ENCODE results near the gene KDM7A.
A peak's percentile ranks its signal among the peaks of the same experiment; 100 is the strongest.

The KDM7A gene

GRCh38 chr7:140082770-140083169, 94.0 kb downstream of the KDM7A start:
- DNase-seq (ENCODE audit: low spot score): no peak

DNA sequence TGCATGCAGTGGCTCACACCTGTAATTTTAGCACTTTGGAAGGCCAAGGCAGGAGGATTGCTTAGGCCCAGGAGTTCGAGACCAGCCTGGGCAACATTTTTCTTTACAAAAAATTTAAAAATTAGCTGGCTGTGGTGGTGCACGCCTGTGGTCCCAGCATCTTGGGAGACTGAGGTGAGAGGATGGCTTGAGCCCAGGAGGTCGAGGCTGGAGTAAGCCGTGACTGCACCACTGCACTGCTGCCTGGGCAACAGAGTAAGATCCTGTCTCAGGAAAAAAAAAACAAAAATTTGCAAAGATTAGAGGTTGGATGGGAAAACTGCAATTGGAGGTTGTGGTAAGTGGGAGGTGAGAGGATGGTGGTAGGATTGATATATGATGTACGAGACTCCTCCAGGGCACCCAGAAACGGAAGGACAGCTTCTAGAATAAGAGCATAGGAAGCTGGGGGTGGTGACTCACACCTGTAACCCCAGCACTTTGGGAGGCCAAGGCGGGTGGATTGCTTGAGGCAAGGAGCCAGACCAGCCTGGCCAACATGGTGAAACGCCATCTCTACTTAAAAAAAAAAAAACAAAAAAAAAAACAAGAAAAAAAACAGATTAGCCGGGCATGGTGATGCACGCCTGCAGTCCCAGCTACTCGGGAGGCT, 94.9 kb downstream of the KDM7A start:
- no peak for DNase-seq (ENCODE audit: low spot score)

DNA sequence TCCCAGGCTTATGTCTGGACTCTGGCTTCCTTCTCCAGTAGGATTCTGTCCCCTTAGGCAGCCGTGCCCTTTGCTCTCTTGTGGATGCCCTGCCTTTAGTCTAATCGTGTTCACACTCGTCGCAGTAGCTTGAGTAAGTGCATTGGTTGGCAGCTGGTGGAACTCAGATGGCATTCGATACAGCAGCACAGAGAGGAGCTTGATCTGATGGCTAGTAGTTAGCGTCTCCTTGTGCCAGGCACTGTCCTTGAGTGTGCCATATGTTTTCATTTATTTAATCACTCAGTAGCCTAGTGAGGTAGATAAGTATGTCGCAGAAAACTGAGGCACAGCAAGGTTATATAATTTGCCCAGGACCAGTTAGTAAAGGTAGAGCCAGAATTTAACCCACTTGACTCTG, 95.9 kb downstream of the KDM7A start:
- DNase-seq (ENCODE audit: low spot score): no peak

GRCh38 chr7:140079121-140079536, 97.7 kb downstream of the KDM7A start:
- no peak for DNase-seq (ENCODE audit: low spot score)

- DNase-seq (ENCODE audit: low spot score): no peak
Measured at GRCh38 chr7:140078392-140078791, 98.4 kb downstream of the KDM7A start.

- no peak for DNase-seq (ENCODE audit: low spot score)
Measured at GRCh38 chr7:140074780-140075179, 102.0 kb downstream of the KDM7A start.

DNA sequence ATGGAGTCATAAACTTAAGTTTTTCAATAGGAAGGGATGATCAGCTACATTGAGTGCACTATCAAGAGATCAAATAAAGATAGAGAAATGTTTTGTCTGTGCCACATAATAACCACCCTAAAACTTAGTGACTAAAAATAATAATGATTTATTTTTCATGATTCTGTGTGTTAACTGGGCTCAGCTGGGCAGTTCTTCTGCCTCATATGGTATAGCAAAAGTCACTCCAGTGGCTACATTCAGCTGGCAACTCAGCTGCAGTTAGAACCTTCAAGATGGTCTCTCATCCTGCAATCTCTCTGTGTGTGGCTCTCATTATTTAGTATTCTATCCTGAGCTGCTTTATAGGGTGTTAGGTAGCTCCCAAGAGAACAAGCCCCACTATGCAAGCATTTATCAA, 106.2 kb downstream of the KDM7A start:
- no peak for DNase-seq (ENCODE audit: low spot score)

DNA sequence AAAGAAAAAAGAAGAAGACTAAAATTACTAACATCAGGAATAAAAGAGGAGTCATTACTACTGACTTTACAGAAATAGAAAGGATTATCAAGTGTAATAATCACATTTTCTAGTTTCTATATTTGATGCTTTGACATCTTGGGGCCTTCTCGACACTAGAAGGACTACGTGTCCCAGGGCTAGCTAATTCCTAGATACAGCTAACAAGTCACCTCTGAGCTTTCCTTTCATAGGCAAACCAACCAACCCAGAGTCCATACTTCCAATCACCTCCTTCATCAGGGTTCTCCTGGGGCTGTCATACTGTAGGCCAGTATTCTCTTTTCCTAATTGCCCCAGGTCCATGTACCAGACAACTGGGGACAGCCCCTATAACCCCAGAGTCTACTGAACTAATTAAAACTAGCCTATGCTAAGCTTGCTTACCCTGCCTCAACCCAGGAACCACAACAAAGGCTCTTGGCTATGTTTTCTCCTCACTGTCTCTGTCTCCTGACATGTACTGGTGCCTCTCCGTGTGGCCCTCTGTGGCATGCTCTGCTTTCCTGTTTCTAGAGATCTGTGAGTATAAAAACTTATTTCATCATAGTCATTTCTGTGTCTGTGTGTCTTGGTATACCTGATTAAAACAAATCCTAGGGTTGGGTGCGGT, 107.4 kb downstream of the KDM7A start:
- no peak for DNase-seq (ENCODE audit: low spot score)

DNA sequence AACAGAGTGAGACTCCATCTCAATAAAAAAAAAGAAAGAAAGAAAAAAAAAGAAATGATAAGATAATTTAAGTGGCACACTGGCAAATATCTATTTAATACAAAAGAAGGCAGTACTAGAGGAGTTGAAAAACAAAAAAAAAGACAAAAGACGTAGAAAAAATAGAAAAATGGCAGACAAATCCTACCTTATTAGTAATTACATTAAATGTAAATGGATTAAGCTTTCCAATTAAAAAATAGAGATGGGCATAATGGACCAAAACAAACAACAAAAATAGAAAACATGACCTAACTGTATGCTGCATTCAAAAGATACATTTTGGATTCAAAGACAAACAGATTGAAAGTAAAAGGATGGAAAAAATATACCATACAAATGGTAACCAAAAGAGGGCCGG, 108.8 kb downstream of the KDM7A start:
- no peak for DNase-seq (ENCODE audit: low spot score)

DNA sequence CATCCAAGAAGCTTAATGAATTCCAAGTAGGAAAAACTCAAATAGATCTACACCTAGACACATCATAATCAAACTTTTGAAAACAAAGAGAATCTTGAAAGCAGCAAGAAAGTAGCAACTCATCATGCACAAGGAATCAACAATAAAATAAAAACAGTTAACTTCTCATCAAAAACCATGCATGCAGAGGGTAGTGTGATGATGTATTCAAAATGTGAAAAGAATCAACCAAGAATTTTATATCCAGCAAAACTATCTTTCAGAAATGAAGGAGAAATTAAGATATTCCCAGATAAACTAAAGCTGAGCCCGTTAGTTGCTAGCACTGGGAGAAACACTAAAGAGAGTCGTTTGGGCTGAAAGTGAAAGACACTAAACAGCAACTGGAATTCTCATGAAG, 109.7 kb downstream of the KDM7A start:
- DNase-seq (ENCODE audit: low spot score): no peak

GRCh38 chr7:140062528-140063299, 114.1 kb downstream of the KDM7A start, which contains the start of gene PARP12:
TSS of gene PARP12 (minus strand) at chr7:140062951. CDS start at chr7:140062847, 104 bp downstream.
- peak; percentile 87 for DNase-seq (ENCODE audit: low spot score)

- peak; percentile 67 for DNase-seq (ENCODE audit: low spot score)
Measured at GRCh38 chr7:140062118-140062527, 114.7 kb downstream of the KDM7A start.

DNA sequence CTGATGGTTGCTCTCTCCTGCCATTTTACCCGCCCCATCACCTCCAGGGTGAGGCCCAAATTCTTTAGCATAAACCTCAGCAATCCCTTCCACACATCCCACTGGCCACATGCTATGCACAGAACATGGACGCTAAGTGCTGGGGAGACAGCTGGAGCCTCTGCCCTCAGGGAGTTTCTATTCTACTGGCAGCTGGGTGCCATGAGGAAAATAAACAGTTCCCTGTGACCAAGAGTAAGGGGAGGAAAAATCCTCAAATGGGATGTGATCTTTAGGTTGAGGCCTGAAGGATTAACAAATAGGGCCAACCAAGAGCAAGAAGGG, 115.2 kb downstream of the KDM7A start:
- no peak for DNase-seq (ENCODE audit: low spot score)

DNA sequence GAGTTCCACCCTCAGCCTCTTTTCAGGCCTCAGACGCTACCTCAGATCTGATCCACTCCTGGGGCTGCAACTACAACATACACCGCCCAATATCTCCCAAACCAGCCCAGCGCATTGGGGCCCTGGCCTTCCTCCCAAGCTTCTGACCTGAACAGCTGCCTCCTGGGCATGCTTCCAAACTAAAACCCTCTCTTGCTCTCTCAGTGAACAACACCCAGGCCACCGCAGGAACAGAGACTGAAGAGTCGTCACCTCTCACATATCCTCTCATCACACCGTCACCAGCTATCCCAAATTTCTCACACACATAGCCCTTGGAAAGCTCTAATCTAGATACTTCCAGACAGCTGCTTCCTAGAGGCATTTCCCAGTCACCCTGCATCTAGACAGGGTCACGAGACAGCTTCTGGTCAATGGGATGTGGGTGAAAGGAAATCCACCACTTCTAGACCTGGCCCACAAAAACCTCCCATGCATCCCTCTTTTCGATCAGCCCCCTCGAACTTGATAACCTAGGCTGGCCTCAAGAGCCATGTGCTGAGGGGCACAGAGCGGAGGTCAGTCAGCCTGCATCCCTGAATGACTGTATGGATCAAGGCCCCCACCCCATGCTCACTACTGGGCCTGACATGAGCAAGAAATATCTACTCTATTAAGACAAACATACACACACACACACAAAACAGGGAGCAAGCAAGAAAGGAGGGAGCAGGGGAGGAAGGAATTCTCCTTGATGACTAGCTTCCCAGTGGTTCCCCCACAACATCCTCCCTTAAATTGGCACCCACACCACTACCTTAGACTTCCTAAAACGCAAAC, 115.8 kb downstream of the KDM7A start:
- no peak for DNase-seq (ENCODE audit: low spot score)

GRCh38 chr7:140060243-140060630, 116.5 kb downstream of the KDM7A start:
- peak; percentile 25 for DNase-seq (ENCODE audit: low spot score)

DNA sequence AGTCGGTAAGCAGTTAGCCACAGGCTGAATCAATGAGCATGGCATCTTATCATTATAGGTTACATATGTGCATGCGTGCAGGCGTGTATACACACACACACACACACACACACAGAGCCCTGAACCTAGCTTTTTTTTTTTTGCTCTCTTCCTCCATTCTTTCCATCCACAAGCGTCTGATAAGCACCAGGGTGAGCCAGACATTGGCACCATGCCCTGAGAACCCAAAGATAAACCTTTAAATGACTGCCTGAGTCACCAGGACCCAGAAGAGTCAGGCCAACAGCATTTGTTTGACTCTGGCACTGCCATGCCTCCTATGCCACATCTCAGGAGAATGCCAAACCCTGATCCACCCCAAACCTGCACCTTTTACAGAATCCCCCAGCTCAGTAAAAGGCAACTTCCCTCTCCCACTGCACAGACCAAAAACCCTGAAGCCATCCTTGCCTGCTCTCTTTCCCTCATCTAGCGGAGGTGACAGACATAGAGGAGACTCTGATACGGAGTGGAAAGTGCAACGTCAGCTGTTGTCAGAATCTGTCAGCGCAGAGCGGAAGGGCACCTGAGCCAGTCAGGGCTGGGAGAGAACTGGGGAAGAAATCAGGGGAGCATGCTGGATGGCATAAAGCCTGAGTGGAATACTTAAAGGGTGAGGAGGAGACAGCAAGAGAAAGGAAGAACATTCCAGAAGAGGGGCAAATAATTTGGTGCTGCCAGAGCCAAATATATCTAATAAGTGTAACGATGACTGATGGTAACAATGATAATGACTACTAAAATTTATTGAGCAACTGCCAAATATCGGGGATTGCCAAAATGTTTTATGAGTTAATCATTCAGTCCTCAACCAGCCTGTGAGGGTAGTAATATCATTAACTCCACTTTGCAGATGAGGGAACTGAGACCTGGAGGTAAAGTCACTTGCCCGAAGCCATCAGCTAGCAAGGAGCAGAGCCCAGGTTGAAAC, 117.2 kb downstream of the KDM7A start:
- DNase-seq (ENCODE audit: low spot score): peak; percentile 65

DNA sequence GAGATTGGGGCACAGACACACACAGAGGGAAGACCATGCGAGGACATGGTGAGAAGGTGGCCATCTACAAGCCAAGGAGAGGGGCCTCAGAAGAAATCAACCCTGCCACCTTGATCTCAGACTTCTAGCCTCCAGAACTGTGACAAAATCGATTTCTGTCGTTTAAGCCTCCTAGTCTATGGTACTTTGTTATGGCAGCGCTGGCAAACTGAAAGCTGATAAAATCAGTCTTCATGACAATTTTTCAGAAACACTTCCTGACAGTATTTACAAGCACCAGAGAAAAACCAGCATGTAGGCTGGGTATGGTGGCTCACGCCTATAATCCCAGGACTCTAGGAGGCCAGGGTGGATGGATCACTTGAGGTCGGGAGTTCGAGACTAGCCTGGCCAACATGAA, 118.3 kb downstream of the KDM7A start:
- DNase-seq (ENCODE audit: low spot score): no peak

DNA sequence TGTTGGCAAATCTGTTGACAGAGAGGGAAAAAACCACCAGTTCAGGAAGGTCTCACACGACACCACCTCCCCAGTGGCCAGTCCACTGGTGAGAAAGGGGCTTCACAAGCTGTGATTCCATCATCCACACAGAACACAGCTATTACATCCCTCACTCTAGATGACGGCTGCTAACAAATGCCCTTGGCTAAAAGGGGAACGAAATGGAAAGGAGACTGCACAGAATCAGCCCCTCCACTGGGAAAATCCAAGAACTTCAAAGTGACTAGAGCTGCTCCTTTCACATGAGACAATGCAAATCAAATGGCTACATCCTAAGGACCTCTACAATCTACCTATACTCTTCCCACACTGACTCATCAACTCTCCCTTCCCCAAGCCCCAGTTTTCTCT, 119.6 kb downstream of the KDM7A start:
- no peak for DNase-seq (ENCODE audit: low spot score)

DNA sequence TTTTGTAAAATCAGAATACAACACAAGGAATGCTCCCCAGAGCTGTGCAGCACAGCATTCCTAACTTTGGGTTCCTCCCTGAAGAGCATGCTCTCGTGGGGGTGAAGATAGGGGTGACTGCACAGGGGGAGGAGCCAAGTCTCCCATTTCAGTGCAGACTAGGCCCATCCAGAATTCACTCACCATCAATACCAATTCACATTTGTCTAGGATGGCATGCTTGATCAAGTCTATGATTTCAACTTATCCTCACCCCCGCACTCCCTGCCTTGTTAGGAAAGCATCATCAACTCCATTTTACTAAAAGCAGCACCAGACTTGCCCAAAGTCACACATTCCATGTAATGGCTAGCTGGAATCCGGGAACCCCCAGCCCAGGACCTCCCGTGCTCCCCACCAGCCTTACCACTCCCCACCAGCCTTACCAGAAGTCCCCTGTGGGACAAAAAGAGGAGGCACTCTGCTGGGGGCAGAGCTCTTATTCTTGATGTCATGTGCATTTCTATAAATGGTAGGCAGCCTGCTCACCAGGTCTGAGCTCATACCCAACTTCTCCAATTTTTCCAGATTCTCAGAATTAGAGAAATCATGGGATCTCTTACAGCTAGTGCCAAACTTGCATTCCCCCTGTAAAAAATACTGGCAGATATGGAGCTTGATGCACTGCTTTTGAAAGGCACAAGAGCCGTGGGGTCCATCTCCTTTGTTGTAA, 120.2 kb downstream of the KDM7A start:
- no peak for DNase-seq (ENCODE audit: low spot score)

DNA sequence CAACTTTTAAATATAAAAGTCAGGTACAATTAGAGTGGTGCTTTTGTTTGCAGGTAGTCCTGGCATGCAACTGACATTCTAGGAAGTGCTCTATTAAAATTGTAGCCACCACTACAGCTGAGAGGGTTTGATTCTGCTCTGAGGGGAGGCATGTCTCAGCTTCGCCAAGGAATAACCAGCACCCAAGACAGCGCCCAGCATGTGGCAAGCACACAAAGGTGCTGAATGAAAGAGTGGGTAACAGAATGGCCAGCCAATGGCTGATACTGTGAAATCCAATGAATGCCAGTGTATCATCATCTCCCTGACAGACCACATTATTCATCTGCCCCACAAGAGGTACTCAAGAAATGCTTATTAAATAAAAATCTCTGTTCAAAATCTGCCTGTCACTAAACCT, 121.0 kb downstream of the KDM7A start:
- no peak for DNase-seq (ENCODE audit: low spot score)

GRCh38 chr7:140054751-140055150, 122.0 kb downstream of the KDM7A start:
- DNase-seq (ENCODE audit: low spot score): no peak
